ENCODE measurements around the gene CPD. TPM values are rescaled to one million over a fixed set of nuclear protein-coding genes. Genes with fewer than 3 reads are reported as not detected.
"Not testable (repeated sequence)": the region's sequence is repeated elsewhere in the genome, so short reads cannot be mapped to it uniquely, and the experiment has no call there.

The CPD gene
- polyA plus RNA-seq (ENCODE audit: insufficient read depth in 1 of 5, insufficient read length in 5 of 5, low replicate concordance in 1 of 5): 10 to 100 TPM; 30.8 to 55.6 (median 47.6) TPM
- long read RNA-seq, donor 1, full-length matches to known transcripts: 4 of 4 reads
- long read RNA-seq, donor 1, partial matches to known transcripts: 0 of 4 reads
- long read RNA-seq, donor 1, other reads (novel, unspliced or antisense): 0 of 4 reads
- long read RNA-seq, donor 2, full-length matches to known transcripts: 1 of 1 reads
- long read RNA-seq, donor 2, partial matches to known transcripts: 0 of 1 reads
- long read RNA-seq, donor 2, other reads (novel, unspliced or antisense): 0 of 1 reads
- long read RNA-seq, donor 3, partial matches to known transcripts: 0 of 3 reads
- long read RNA-seq, donor 3, other reads (novel, unspliced or antisense): 0 of 3 reads
- long read RNA-seq, donor 4, partial matches to known transcripts: 0 of 2 reads
- long read RNA-seq, donor 4, other reads (novel, unspliced or antisense): 0 of 2 reads
- long read RNA-seq, donor 5, full-length matches to known transcripts: 6 of 17 reads
- long read RNA-seq, donor 5, partial matches to known transcripts: 11 of 17 reads
- long read RNA-seq, donor 5, other reads (novel, unspliced or antisense): 0 of 17 reads
- long read RNA-seq, donor 6, full-length matches to known transcripts: 9 of 9 reads
- long read RNA-seq, donor 6, partial matches to known transcripts: 0 of 9 reads
- long read RNA-seq, donor 6, other reads (novel, unspliced or antisense): 0 of 9 reads
- long read RNA-seq, donor 7, full-length matches to known transcripts: 10 of 10 reads
- long read RNA-seq, donor 7, partial matches to known transcripts: 0 of 10 reads
- long read RNA-seq, donor 7, other reads (novel, unspliced or antisense): 0 of 10 reads
- long read RNA-seq, donor 8, full-length matches to known transcripts: 3 of 3 reads
- long read RNA-seq, donor 8, partial matches to known transcripts: 0 of 3 reads
- long read RNA-seq, donor 8, other reads (novel, unspliced or antisense): 0 of 3 reads

- DNase-seq: peak; percentile 96 to 97
Measured at GRCh38 chr17:30378825-30379302, at the start of gene CPD. CPD (plus strand) TSS chr17:30378927; CDS start chr17:30378981, 54 bp downstream.

- DNase-seq: no peak
Measured at GRCh38 chr17:30332057-30332542, 46.6 kb upstream of the CPD start.

GRCh38 chr17:30333503-30334360, 45.0 kb upstream of the CPD start, which contains the start of gene TMIGD1:
TMIGD1 (minus strand) TSS chr17:30334057; CDS start chr17:30332133, 1,924 bp downstream.
- DNase-seq: no peak

GRCh38 chr17:30334421-30334820, 44.3 kb upstream of the CPD start:
- no peak for DNase-seq

GRCh38 chr17:30336369-30337171, 42.2 kb upstream of the CPD start:
- DNase-seq: no peak

GRCh38 chr17:30337393-30337999, 41.2 kb upstream of the CPD start:
- DNase-seq: no peak

- no peak for DNase-seq
Measured at GRCh38 chr17:30339086-30339485, 39.6 kb upstream of the CPD start.

GRCh38 chr17:30340801-30341356, 37.8 kb upstream of the CPD start:
- peak in 1 of 2 donors; percentile 23 for DNase-seq

- no peak for DNase-seq
Measured at GRCh38 chr17:30341703-30342249, 37.0 kb upstream of the CPD start.

- DNase-seq: not testable (repeated sequence)
Measured at GRCh38 chr17:30343244-30343643, 35.5 kb upstream of the CPD start.

GRCh38 chr17:30343796-30344195, 34.9 kb upstream of the CPD start:
- DNase-seq: no peak

- peak in 1 of 2 donors; percentile 45 for DNase-seq
Measured at GRCh38 chr17:30344283-30345088, 34.2 kb upstream of the CPD start.

GRCh38 chr17:30345089-30345433, 33.7 kb upstream of the CPD start:
- DNase-seq: no peak

GRCh38 chr17:30345527-30346075, 33.1 kb upstream of the CPD start:
- no peak for DNase-seq

- no peak for DNase-seq
Measured at GRCh38 chr17:30346221-30346795, 32.4 kb upstream of the CPD start.

- DNase-seq: no peak
Measured at GRCh38 chr17:30347488-30347887, 31.2 kb upstream of the CPD start.

- DNase-seq: no peak
Measured at GRCh38 chr17:30349252-30349651, 29.5 kb upstream of the CPD start.

Measured in right lung (tissue), 10 donors.